AG08395 (cell line): ENCODE data around the gene DDX41.
A peak's percentile ranks its signal among the peaks of the same experiment; 100 is the strongest.
"Not testable (repeated sequence)": the region's sequence is repeated elsewhere in the genome, so short reads cannot be mapped to it uniquely, and the experiment has no call there.

Experiments used
- DNase-seq: peaks from one replicate; pipeline ENCODE4 v3.0.0; 2012; ENCODE audit warnings: mixed read lengths, low spot score

Gene DDX41

DNA sequence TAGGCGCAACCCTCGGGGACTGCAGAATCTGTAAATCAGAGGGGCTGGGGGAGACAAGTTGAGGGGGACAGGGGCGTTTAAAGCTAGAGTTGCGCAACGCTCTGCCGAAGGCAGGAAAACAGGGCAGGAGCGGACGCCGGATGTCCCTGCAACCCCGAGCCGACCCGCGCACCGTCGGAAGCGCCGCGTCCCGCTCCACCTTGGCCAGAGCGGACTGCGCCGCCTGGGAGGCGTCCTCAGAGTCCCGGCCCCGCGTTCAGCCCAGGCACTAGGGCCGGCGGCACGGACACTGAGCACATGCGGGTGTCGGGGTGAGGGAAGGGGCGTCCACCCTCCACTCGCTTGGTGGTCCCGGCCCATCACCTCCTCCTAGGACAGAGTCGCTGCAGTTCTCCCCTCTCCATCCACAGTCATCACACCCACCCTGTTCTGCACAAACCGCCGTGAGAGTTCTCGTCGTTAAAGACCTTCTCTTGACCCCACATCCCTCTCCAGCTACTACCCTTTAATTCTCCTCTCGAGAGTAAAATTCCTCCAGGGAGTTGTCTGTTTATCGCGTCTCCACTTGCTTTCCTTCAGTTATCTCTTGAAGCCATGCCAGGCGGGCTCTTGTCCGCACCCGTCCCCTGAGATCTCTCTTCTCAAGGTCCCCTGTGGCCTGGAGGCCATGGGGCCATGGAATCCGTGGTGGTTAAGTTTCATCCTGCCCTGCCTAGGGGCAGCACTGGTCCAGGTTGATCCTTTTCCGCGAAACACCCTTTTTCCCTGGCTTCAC, 18.6 kb downstream of the DDX41 start:
- DNase-seq, result peak; percentile 25

- peak; percentile 98 for DNase-seq
These were observed 19.3 kb downstream of the DDX41 start, which contains the start of gene PDLIM7 for GRCh38 chr5:177497292-177498012. Gene PDLIM7, minus strand, starts transcription at chr5:177497604. Its CDS starts 1,092 bp downstream, at chr5:177496512.

- peak; percentile 84 for DNase-seq
These were observed 20.0 kb downstream of the DDX41 start for GRCh38 chr5:177496727-177497291.

GRCh38 chr5:177496070-177496726, 20.6 kb downstream of the DDX41 start:
- DNase-seq, result no peak

DNA sequence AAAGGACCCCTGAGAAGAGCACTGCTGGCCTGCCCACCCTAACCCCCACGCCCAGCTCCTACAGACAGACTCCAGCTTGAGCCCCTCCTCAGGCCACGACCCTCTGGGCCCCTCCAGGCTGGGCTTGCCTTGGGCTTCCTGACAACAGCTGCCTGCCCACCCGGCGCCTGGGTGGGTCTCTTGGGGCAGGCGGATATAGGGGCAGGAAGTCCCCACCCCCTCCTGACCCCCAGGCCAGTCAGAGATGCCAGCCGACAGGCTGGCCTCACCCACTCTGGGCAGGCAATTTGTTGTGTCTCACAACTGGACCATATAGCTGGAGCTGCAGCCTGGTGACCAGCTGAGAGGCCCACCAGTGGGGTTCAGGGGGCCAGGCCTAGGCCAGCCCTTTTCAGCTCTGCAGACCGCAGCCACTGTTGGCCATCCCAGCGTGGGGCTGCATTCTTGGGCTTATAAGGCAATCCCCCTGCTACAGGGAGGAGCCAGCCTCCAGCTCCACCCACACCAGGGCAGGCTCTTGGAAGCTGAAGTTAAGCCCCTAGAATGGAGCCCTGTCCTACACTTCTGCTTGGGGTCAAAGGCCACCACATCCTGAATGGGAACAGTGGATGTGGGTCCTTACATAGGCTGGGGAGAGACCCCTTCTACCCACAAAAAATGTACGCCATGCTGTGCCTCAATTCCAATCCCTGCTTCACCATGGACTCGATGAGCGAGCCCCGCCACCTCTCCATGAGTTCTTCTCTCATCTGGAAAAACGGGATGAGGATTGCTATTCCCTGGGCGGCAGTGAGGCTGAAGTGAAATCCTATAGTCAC, 21.3 kb downstream of the DDX41 start:
- DNase-seq, result peak; percentile 75

DNA sequence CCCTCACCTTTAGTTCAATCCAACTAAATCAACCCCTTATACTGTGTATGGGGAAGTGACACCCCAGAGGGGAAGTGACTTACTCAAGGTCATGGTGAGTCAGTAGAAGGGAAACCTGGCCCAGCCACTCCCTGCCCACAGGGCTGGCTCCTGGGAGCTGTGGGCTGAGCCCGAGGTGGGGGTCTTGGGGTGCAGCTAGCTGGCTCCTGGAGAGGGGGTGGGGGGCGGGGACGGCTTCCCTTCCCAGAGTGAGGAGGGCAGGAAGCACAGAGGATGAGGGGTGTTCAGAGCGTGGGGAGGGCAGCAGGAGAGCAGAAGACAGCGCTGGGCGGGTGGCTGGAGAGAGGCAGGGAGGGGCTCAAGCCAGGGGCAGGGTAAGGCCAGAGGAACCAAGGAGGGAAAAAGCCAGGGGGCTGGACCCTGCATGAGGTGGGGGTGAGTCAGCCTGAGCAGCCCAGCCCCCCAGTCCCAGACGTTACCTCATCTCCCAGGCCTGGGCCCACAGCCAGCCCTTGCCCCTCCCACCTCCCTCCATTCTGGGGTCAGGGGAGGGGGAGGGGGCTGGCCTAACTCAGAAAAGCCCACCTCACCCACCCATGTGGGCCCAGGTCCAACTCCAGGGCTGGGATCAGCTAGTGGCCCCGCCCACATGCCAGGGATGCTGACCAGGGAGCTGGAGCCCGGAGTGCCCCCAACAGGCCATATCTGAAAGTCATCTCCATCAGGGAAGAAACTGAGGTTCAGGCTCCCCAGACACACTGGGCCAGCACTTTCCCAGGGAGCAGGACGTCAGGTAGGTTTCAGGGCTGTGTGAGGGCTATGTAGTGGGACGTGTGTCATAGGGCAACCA, 22.2 kb downstream of the DDX41 start:
- DNase-seq, result peak; percentile 84

DNA sequence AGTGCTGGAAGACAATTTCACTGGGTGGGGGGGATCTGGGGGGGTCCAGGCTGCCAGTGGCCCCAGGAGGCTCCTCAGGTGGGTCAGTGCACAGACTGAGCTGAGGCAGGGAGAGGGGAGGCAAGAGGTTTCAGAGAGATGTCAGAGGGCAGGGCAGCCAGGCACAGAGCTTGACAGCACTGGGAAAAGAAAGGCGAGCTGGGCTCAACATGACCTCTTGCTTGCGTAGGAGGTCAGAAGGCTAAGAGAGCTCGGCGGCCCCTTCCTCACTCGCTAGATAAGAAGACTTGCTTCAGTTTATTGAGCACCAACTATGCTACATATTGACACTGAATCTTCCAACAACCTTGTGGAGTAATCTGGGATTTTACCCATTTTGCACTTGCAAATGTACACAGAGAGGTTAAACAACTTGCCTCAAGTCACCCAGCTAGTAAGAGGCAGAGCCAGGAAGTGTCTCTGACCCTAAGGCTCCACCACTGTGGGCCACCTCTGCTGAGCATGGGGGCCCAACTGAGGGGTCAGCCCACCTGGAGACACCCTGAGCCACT, 22.9 kb downstream of the DDX41 start:
- DNase-seq, result no peak

DNA sequence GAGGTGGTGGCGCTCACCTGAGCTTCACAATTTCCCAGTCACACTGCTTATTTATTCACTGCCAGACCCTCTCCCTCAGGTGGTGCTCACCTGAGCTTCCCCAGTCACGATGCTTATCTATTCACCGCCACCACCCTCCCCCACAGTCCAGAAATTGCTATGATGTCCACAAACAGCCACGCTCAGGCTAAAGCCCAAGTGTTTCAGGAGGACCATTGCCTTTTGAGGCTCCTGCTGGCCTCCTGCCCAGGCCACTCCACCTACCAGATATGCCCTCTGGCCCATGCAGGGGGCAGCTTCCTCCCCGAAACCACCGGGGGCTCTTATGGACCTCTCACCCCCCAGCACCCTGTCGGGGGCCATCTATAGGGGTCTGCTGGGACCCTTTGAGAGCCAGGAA, 23.9 kb downstream of the DDX41 start:
- no peak for DNase-seq

- no peak for DNase-seq
These were observed 24.6 kb downstream of the DDX41 start for GRCh38 chr5:177491983-177492746.

DNA sequence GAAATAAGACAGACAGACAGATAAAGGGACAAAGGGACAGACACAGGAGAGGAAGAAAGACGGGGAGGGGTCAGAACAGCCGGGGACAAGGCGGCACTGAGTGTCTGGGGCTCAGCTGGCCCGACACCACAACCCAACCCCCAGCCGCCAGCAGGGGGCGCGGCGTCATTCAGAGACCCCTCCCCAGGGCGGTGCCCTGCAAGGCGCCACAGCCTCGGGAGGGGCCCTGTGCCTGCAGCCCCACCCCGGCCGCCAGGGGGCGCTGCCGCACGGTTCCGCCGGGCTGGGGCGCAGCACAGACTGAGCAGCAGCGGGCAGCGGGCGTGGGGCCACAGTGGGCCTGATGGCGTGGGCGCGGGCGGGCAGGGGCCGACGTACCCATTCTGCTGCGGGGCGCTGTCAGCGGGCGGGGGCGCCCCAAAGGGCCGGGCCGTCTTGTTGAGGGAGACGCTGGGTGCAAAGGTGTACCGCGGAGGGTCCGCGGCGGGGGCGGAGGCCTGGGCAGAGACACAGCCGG, 25.3 kb downstream of the DDX41 start:
- DNase-seq, result peak; percentile 50

- no peak for DNase-seq
These were observed 25.8 kb downstream of the DDX41 start for GRCh38 chr5:177490992-177491391.

- DNase-seq, result no peak
These were observed 26.3 kb downstream of the DDX41 start for GRCh38 chr5:177490311-177490991.

GRCh38 chr5:177489119-177489716, 27.5 kb downstream of the DDX41 start:
- no peak for DNase-seq

- DNase-seq, result no peak
These were observed 28.8 kb downstream of the DDX41 start for GRCh38 chr5:177487975-177488374.

- no peak for DNase-seq
These were observed 29.6 kb downstream of the DDX41 start for GRCh38 chr5:177487144-177487543.

- no peak for DNase-seq
These were observed 30.5 kb downstream of the DDX41 start for GRCh38 chr5:177486256-177486655.

GRCh38 chr5:177485753-177486152, 31.0 kb downstream of the DDX41 start:
- not testable (repeated sequence) for DNase-seq

DNA sequence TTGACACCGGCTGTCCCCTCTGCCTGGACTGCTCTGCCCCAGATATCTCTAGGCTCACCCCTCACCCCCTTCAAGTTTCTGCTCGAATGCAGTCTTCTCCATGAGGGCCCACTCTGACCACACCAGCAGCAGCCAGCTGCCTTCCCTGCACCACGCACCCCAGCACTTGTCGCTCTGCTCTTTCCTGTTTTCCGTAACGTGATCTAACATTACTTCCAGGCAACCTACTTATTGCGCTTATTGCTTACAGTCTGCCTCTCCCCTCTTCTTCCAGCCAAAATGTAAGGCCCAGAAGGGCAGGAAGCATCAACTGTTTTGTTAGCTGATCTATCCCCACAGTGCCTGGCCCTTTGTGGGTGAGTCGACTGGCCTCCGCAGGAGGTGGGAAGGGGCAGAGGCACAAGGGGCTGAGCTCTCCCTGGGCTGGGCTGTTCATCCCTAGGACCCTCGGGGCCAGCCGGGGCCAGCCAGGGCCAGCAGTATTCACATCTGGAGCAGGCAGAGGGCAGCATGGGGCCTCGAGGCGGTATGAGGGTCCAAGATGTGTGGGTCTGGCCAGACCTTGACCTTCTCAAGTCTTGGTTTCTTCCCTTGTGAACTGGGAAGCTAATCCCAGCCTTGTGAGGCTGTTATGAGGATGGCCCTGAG, 31.7 kb downstream of the DDX41 start:
- no peak for DNase-seq
